SK-N-SH treated with all-trans-retinoic acid at 6 μM for 48 hours (cell line): Measurements from ENCODE around the gene ABCG5.

Experiments
- ARNTL ChIP-seq: fragments of 450-650 bp; formaldehyde crosslinking; IDR thresholded peaks from 2 replicates; pipeline ENCODE4 v1.5.0; 2020; ENCODE audit warnings: low read depth, mild to moderate bottlenecking, moderate library complexity, borderline replicate concordance
- BACH2 ChIP-seq: fragments of 250-450 bp; sonication (Bioruptor Pico); IDR thresholded peaks from 2 replicates; pipeline ENCODE4 v1.9.0; 2021; ENCODE audit warnings: mild to moderate bottlenecking, borderline replicate concordance
- CSDC2 ChIP-seq: fragments of 250-450 bp; sonication (Bioruptor Pico); IDR thresholded peaks from 2 replicates; pipeline ENCODE4 v1.5.0; 2020; ENCODE audit warnings: mild to moderate bottlenecking, moderate library complexity
- CSRNP3 ChIP-seq: fragments of 250-450 bp; sonication (Bioruptor Pico); IDR thresholded peaks from 2 replicates; pipeline ENCODE4 v1.5.1; 2021; ENCODE audit warnings: mild to moderate bottlenecking, moderate library complexity
- ESRRG ChIP-seq: fragments of 250-450 bp; sonication (Bioruptor Pico); IDR thresholded peaks from 2 replicates; pipeline ENCODE4 v1.6.1; 2021; ENCODE audit warnings: mild to moderate bottlenecking
- OSR1 ChIP-seq: fragments of 250-450 bp; sonication (Bioruptor Pico); IDR thresholded peaks from 2 replicates; pipeline ENCODE4 v1.8.0; 2022; ENCODE audit warnings: moderate library complexity, mild to moderate bottlenecking, inconsistent platforms
- SNAI2 ChIP-seq: fragments of 250-450 bp; sonication (Bioruptor Pico); IDR thresholded peaks from 2 replicates; pipeline ENCODE4 v1.5.0; 2020; ENCODE audit warnings: mild to moderate bottlenecking, moderate library complexity
- TOX ChIP-seq: fragments of 250-450 bp; sonication (Bioruptor Pico); IDR thresholded peaks from 2 replicates; pipeline ENCODE4 v1.8.0; 2021; ENCODE audit warnings: mild to moderate bottlenecking, moderate library complexity, borderline replicate concordance
- ZC3H10 ChIP-seq: fragments of 250-450 bp; sonication (Bioruptor Pico); IDR thresholded peaks from 2 replicates; pipeline ENCODE4 v1.5.1; 2021; ENCODE audit warnings: mild to moderate bottlenecking, moderate library complexity
- ZFP3 ChIP-seq: fragments of 250-450 bp; sonication (Bioruptor Pico); IDR thresholded peaks from 2 replicates; pipeline ENCODE4 v1.5.0; 2020; ENCODE audit warnings: mild to moderate bottlenecking, moderate library complexity
- ZFP30 ChIP-seq: fragments of 450-650 bp; formaldehyde crosslinking; IDR thresholded peaks from 2 replicates; pipeline ENCODE4 v1.5.0; 2022; ENCODE audit warnings: mild to moderate bottlenecking, moderate library complexity
- ZNF565 ChIP-seq: fragments of 450-650 bp; formaldehyde crosslinking; conservative IDR thresholded peaks from 2 replicates; pipeline ENCODE4 v1.5.0; 2020; ENCODE audit warnings: low read depth, mild to moderate bottlenecking, moderate library complexity
- ZNF70 ChIP-seq: fragments of 450-650 bp; formaldehyde crosslinking; IDR thresholded peaks from 2 replicates; pipeline ENCODE4 v1.5.0; 2020; ENCODE audit warnings: mild to moderate bottlenecking, moderate library complexity
- TF ChIP-seq, protein P1 (sequence below): fragments of 250-450 bp; sonication (Bioruptor Pico); IDR thresholded peaks from 2 replicates; pipeline ENCODE4 v1.8.0; 2020; ENCODE audit warnings: mild to moderate bottlenecking, moderate library complexity, borderline replicate concordance

DNA sequence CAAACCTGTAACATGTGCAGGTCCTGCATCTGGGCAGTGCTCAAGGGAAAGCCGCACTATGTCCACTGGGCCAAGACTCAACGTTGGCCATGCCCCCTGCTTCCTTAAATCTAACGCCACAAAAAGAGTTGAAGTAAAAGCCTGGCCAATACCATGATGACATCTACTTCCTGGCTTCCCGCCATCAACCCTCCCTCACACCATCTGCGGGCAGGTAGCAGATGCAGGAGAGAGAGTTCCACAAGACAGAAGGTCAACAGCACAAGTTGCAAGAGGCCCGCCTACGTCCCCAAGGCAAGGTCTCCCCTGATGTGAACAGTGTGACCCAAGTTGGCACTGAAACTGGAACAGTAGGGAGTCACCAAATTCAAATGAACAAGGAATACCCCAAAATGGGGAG, 48.5 kb upstream of the ABCG5 start:
- no peak for TF ChIP-seq ZFP3 (CRISPR knock-in tag)
- no peak for TF ChIP-seq OSR1 (CRISPR knock-in tag)
- TF ChIP-seq ZNF565 (CRISPR knock-in tag): no peak
- TF ChIP-seq, protein P1, sequence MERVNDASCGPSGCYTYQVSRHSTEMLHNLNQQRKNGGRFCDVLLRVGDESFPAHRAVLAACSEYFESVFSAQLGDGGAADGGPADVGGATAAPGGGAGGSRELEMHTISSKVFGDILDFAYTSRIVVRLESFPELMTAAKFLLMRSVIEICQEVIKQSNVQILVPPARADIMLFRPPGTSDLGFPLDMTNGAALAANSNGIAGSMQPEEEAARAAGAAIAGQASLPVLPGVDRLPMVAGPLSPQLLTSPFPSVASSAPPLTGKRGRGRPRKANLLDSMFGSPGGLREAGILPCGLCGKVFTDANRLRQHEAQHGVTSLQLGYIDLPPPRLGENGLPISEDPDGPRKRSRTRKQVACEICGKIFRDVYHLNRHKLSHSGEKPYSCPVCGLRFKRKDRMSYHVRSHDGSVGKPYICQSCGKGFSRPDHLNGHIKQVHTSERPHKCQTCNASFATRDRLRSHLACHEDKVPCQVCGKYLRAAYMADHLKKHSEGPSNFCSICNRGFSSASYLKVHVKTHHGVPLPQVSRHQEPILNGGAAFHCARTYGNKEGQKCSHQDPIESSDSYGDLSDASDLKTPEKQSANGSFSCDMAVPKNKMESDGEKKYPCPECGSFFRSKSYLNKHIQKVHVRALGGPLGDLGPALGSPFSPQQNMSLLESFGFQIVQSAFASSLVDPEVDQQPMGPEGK: no peak
- TF ChIP-seq CSDC2 (CRISPR knock-in tag): no peak
- TF ChIP-seq ZNF70 (CRISPR knock-in tag): no peak
- no peak for TF ChIP-seq ZFP30
- TF ChIP-seq TOX (CRISPR knock-in tag): no peak
- TF ChIP-seq ARNTL (CRISPR knock-in tag): no peak
- no peak for TF ChIP-seq BACH2 (CRISPR knock-in tag)
- TF ChIP-seq ZC3H10 (CRISPR knock-in tag): no peak
- no peak for TF ChIP-seq CSRNP3
- TF ChIP-seq SNAI2 (CRISPR knock-in tag): no peak
- no peak for TF ChIP-seq ESRRG (CRISPR knock-in tag)
